H1 (cell line): ENCODE measurements around the gene AGPAT3. TPM values are rescaled to one million over a fixed set of nuclear protein-coding genes. Genes with fewer than 3 reads are reported as not detected.

Experiments
- BACH1 ChIP-seq: IDR thresholded peaks from 2 replicates; pipeline ENCODE4 v1.6.1; 2012; ENCODE audit warnings: low read length, improper control_type of control experiment
- GABPA ChIP-seq: IDR thresholded peaks from 2 replicates; pipeline ENCODE4 v1.6.1; 2011; ENCODE audit warnings: mild to moderate bottlenecking, low read length, moderate library complexity, borderline replicate concordance; ENCODE audit not compliant: insufficient read depth
- RBBP5 ChIP-seq: IDR thresholded peaks from 2 replicates; pipeline ENCODE4 v1.7.1; 2012; ENCODE audit warnings: low read depth, mild to moderate bottlenecking, inconsistent platforms, low read length, moderate library complexity, borderline replicate concordance
- RFX5 ChIP-seq: IDR thresholded peaks from 2 replicates; pipeline ENCODE4 v1.6.1; 2011; ENCODE audit warnings: low read depth, low read length, improper control_type of control experiment, borderline replicate concordance
- SIN3A ChIP-seq, 2 experiments: IDR thresholded peaks in 1 of 2; conservative IDR thresholded peaks in 1 of 2; 2 replicates each; pipeline ENCODE4 v1.6.1; 2011 to 2012; ENCODE audit warnings: low read length in 2 of 2, improper control_type of control experiment in 1 of 2, low read depth in 1 of 2, mild to moderate bottlenecking in 1 of 2
- polyA plus RNA-seq, 7 experiments: library from polyadenylated mRNA; depleted of rRNA in 3 of 7; stranded (reverse) in 5 of 7; unstranded in 2 of 7; fragments of >200 nt in 5 of 7; fragments of 200-250 nt in 2 of 7; gene quantifications; 1 replicate in 5 of 7; 2 replicates in 1 of 7; 4 replicates in 1 of 7; pipeline versions ENCODE4 v1.2.1 to v1.2.3, GENCODE V29; 2011 to 2013; ENCODE audit warnings: missing spikeins in 2 of 7, mixed read lengths in 2 of 7
- total RNA-seq: library from RNA; stranded (reverse); fragmentation: NEBNext Ultra II Directional; extraction: Animal tissue kit (Norgen Biotek cat#: 25700); gene quantifications from 2 replicates; pipeline ENCODE4 v1.2.1, GENCODE V29; 2021

The AGPAT3 gene
- total and polyA plus RNA-seq, 2 of the 8 experiments (the other 6 are each of a cell fraction or from before 2014, with no cell fraction given): 5.8 to 7.3 TPM

GRCh38 chr21:43954896-43955295, 89.9 kb downstream of the AGPAT3 start (continued):
- TF ChIP-seq BACH1 (no peak), SIN3A (conservative IDR thresholded peaks at IDR 0.05 in 1 of 2, IDR thresholded peaks at IDR 0.05 in 1 of 2; ENCODE audit: low read depth in 1 of 2, low read length in 2 of 2) (no peak), RFX5 (no peak), GABPA (no peak), RBBP5 (no peak)
